HG02973 (cell line): ENCODE results near the gene MBOAT7.
"Not testable (repeated sequence)": the region's sequence is repeated elsewhere in the genome, so short reads cannot be mapped to it uniquely, and the experiment has no call there.

Experiments used
- ATAC-seq: cut with Tn5 transposase; IDR thresholded peaks from one replicate; pipeline ENCODE4 v1.9.1; 2021; ENCODE audit warnings: moderate library complexity; ENCODE audit not compliant: unreplicated experiment

Gene MBOAT7

GRCh38 chr19:54189735-54190502 is 539 bp upstream of the MBOAT7 start:
- ATAC-seq = peak; percentile 41

- no peak for ATAC-seq
These were observed 1.0 kb downstream of the MBOAT7 start for GRCh38 chr19:54188215-54188871.

- ATAC-seq = no peak
These were observed 2.4 kb downstream of the MBOAT7 start for GRCh38 chr19:54186934-54187381.

- ATAC-seq = no peak
These were observed 3.0 kb downstream of the MBOAT7 start for GRCh38 chr19:54186351-54186750.

- no peak for ATAC-seq
These were observed 5.9 kb downstream of the MBOAT7 start for GRCh38 chr19:54183431-54183830.

- ATAC-seq = not testable (repeated sequence)
These were observed 7.5 kb downstream of the MBOAT7 start for GRCh38 chr19:54181894-54182293.

- ATAC-seq = no peak
These were observed 8.7 kb downstream of the MBOAT7 start for GRCh38 chr19:54180691-54181091.

- ATAC-seq = no peak
These were observed 9.4 kb downstream of the MBOAT7 start for GRCh38 chr19:54179921-54180461.

- ATAC-seq = no peak
These were observed 10.0 kb downstream of the MBOAT7 start for GRCh38 chr19:54179262-54179852.

- ATAC-seq = no peak
These were observed 10.7 kb downstream of the MBOAT7 start for GRCh38 chr19:54178581-54179261.

GRCh38 chr19:54173951-54174834 is 15.2 kb downstream of the MBOAT7 start:
- ATAC-seq = no peak

GRCh38 chr19:54173359-54173699 is 16.1 kb downstream of the MBOAT7 start:
- no peak for ATAC-seq

GRCh38 chr19:54172471-54173358 is 16.7 kb downstream of the MBOAT7 start, which contains the start of gene TMC4:
TSS of gene TMC4 (minus strand) at chr19:54173160. CDS start at chr19:54173117, 43 bp downstream.
- no peak for ATAC-seq

GRCh38 chr19:54171736-54172431 is 17.5 kb downstream of the MBOAT7 start:
- ATAC-seq = not testable (repeated sequence)

GRCh38 chr19:54169149-54169740 is 20.1 kb downstream of the MBOAT7 start:
- ATAC-seq = no peak

- ATAC-seq = no peak
These were observed 21.0 kb downstream of the MBOAT7 start for GRCh38 chr19:54168174-54168917.

GRCh38 chr19:54165222-54165621 is 24.2 kb downstream of the MBOAT7 start:
- ATAC-seq = no peak
